ENCODE measurements around the gene OR52B2.

GRCh38 chr11:6203327-6203726, 33.2 kb upstream of the OR52B2 start:
- TF ChIP-seq CTCF (IDR thresholded peaks at IDR 0.05) (no peak), POLR2A (IDR thresholded peaks at IDR 0.05) (no peak), EP300 (IDR thresholded peaks at IDR 0.05) (no peak)
